Activated CD4-positive, alpha-beta T cell treated with anti-CD3 and anti-CD28 coated beads, Interleukin-2, amount 50 U/mL, for 48 hours (primary cell): Measurements from ENCODE around the gene CNTN4.

Source experiments
- DNase-seq, 2 experiments: peaks; one replicate each; pipeline ENCODE4 v3.0.0-alpha.2; 2020

The CNTN4 gene

GRCh38 chr3:2823437-2824211 is 725.0 kb downstream of the CNTN4 start:
- DNase-seq, result no peak

GRCh38 chr3:2826036-2826435 is 727.4 kb downstream of the CNTN4 start:
- no peak for DNase-seq

- no peak for DNase-seq
Measured at GRCh38 chr3:2826453-2826852, 727.8 kb downstream of the CNTN4 start.

- DNase-seq, result no peak
Measured at GRCh38 chr3:2837239-2837638, 738.6 kb downstream of the CNTN4 start.

- DNase-seq, result no peak
Measured at GRCh38 chr3:2837910-2838309, 739.2 kb downstream of the CNTN4 start.

- DNase-seq, result no peak
Measured at GRCh38 chr3:2838546-2839157, 740.0 kb downstream of the CNTN4 start.

- DNase-seq, result no peak
Measured at GRCh38 chr3:2839876-2840275, 741.2 kb downstream of the CNTN4 start.

GRCh38 chr3:2847062-2847841 is 748.6 kb downstream of the CNTN4 start:
- no peak for DNase-seq

- DNase-seq, result no peak
Measured at GRCh38 chr3:2849092-2849491, 750.4 kb downstream of the CNTN4 start.

- no peak for DNase-seq
Measured at GRCh38 chr3:2850701-2851100, 752.0 kb downstream of the CNTN4 start.

GRCh38 chr3:2851361-2851760 is 752.7 kb downstream of the CNTN4 start:
- no peak for DNase-seq

GRCh38 chr3:2851835-2852234 is 753.2 kb downstream of the CNTN4 start:
- no peak for DNase-seq

GRCh38 chr3:2853651-2854050 is 755.0 kb downstream of the CNTN4 start:
- DNase-seq, result no peak

GRCh38 chr3:2856138-2857133 is 757.8 kb downstream of the CNTN4 start:
- DNase-seq, result no peak

- DNase-seq, result no peak
Measured at GRCh38 chr3:2860626-2861025, 762.0 kb downstream of the CNTN4 start.

- no peak for DNase-seq
Measured at GRCh38 chr3:2861120-2861519, 762.5 kb downstream of the CNTN4 start.

- no peak for DNase-seq
Measured at GRCh38 chr3:2861920-2862319, 763.3 kb downstream of the CNTN4 start.

GRCh38 chr3:2862366-2862765 is 763.7 kb downstream of the CNTN4 start:
- no peak for DNase-seq

GRCh38 chr3:2863127-2863526 is 764.5 kb downstream of the CNTN4 start:
- no peak for DNase-seq

- DNase-seq, result no peak
Measured at GRCh38 chr3:2869905-2870304, 771.2 kb downstream of the CNTN4 start.

GRCh38 chr3:2870724-2871333 is 772.2 kb downstream of the CNTN4 start:
- no peak for DNase-seq

- DNase-seq, result no peak
Measured at GRCh38 chr3:2872884-2873283, 774.2 kb downstream of the CNTN4 start.
